Adrenal gland (tissue), 12 donors: ENCODE measurements around the gene GADD45B. TPM values are rescaled to one million over a fixed set of nuclear protein-coding genes. Genes with fewer than 3 reads are reported as not detected.

Experiments
- DNase-seq, 7 donors: peaks; one replicate each; pipeline ENCODE4 v3.0.0-alpha.2; 2019 to 2020
- H3K27ac ChIP-seq, 5 donors: fragments of 200-600 bp; sonication (generic) in 4 of 5; 1 replicate in 3 of 5; 2 replicates in 2 of 5; pipeline versions ENCODE4 v1.5.1 to v1.8.0; 2016 to 2020; ENCODE audit warnings: mild to moderate bottlenecking in 1 of 5
- H3K27me3 ChIP-seq: fragments of 200-600 bp; 2 replicates; pipeline ENCODE4 v1.8.0; 2021
- H3K36me3 ChIP-seq, 2 donors: fragments of 200-600 bp; replicated peaks in 1 of 2; 1 replicate in 1 of 2; 2 replicates in 1 of 2; pipeline versions ENCODE4 v1.5.1 to v1.8.0; 2018 to 2022
- H3K4me1 ChIP-seq, 2 donors: fragments of 200-600 bp; replicated peaks in 1 of 2; 1 replicate in 1 of 2; 2 replicates in 1 of 2; pipeline versions ENCODE4 v1.5.1 to v1.8.0; 2018 to 2021
- H3K4me3 ChIP-seq, 4 donors: fragments of 200-600 bp; sonication (generic) in 3 of 4; one replicate each; pipeline ENCODE4 v1.5.1; 2016 to 2018
- H3K9me3 ChIP-seq, 3 donors: fragments of 200-600 bp; sonication (generic) in 1 of 3; replicated peaks in 1 of 3; 1 replicate in 2 of 3; 2 replicates in 1 of 3; pipeline versions ENCODE4 v1.5.1 to v1.8.0; 2016 to 2021
- POLR2A ChIP-seq, 2 donors: fragments of 450-650 bp; IDR thresholded peaks; one replicate each; pipeline ENCODE4 v1.6.1; 2017; ENCODE audit warnings: antibody characterized with exemption in 2 of 2, mild to moderate bottlenecking in 2 of 2, moderate library complexity in 1 of 2
- WGBS, 4 donors: extraction: QIAGEN DNeasy Blood & Tissue Kit in 2 of 4; methylation state at CpG; one replicate each; pipeline versions ENCODE4 v1.1.5 to v1.1.7; 2013 to 2017; 5-methylcytosine and 5-hydroxymethylcytosine counted together
- intact Hi-C, 2 donors: fragments of 100-400 bp; cut with DNase I; formaldehyde crosslinking; loops; one replicate each; pipeline versions ENCODE4 v1.14.1 to v1.15.0; 2022 to 2023
- microRNA-seq, 3 donors: library from miRNA; unstranded; fragments of <30 nt; microRNA quantifications; one replicate each; pipeline ENCODE4, GENCODE V29; 2017 to 2020
- polyA plus RNA-seq, 3 donors: library from polyadenylated mRNA; stranded (reverse); fragments of 200-250 nt in 2 of 3; fragments of 350-450 nt in 1 of 3; fragmentation: Illumina TruSeq in 1 of 3; extraction: RNeasy Lipid Tissue Mini Kit (QIAGEN cat#74804) in 1 of 3; gene quantifications; one replicate each; pipeline ENCODE4 v1.2.3, GENCODE V29; 2013 to 2014
- small RNA-seq, 2 donors: library from RNA; depleted of rRNA; stranded (forward); fragments of <200 nt; gene quantifications; one replicate each; pipeline ENCODE3, GENCODE V24; 2016
- total RNA-seq, 9 donors: library from RNA; depleted of rRNA in 4 of 9; stranded (reverse); fragments of >200 nt in 4 of 9; fragments of 120-200 nt in 1 of 9; fragmentation: NEBNext Ultra II Directional in 1 of 9; extraction: Animal tissue kit (Norgen Biotek cat#: 25700) in 1 of 9; gene quantifications; one replicate each; pipeline versions ENCODE4 v1.1.0 to v1.2.4, GENCODE V29; 2013 to 2023
- TF ChIP-seq, protein P1 (sequence below), 6 experiments: fragments of 450-650 bp in 4 of 6; fragments of 200-600 bp in 2 of 6; sonication (generic) in 1 of 6; IDR thresholded peaks; 1 replicate in 5 of 6; 2 replicates in 1 of 6; pipeline versions ENCODE4 v1.5.1 to v1.8.0; 2016 to 2021; ENCODE audit warnings: antibody characterized with exemption in 6 of 6, mild to moderate bottlenecking in 2 of 6, moderate library complexity in 1 of 6
- donor health status: healthy with polysubstance abuse.
- donor health status: Bipolar disorder and iron deficiency.
- donor health status: DM: yes; HTN: yes; CAD: no.
- donor health status: DM: no; HTN: no; CAD: no.
- donor health status: DM: no; HTN: no; CAD: no.
- donor health status: DM: yes; HTN: yes; CAD: no.

The GADD45B gene
- total and polyA plus RNA-seq, 12 donors = 14.1 to 132 (median 72.4) TPM

- Histone ChIP-seq H3K36me3 (no peaks in the 10 kb centered on the region), H3K27ac (no peak overlapping the region), H3K27me3 (no peaks in the 10 kb centered on the region), H3K4me3 (no peak overlapping the region), H3K4me1 (no peaks in the 10 kb centered on the region), H3K9me3 (no peaks in the 10 kb centered on the region)
- WGBS, 4 donors = 84 to 92% (median 89%) methylated on average over 7 to 14 of the region's 14 CpGs
- TF ChIP-seq POLR2A (IDR thresholded peaks at IDR 0.05) = no peak
- TF ChIP-seq, protein P1, sequence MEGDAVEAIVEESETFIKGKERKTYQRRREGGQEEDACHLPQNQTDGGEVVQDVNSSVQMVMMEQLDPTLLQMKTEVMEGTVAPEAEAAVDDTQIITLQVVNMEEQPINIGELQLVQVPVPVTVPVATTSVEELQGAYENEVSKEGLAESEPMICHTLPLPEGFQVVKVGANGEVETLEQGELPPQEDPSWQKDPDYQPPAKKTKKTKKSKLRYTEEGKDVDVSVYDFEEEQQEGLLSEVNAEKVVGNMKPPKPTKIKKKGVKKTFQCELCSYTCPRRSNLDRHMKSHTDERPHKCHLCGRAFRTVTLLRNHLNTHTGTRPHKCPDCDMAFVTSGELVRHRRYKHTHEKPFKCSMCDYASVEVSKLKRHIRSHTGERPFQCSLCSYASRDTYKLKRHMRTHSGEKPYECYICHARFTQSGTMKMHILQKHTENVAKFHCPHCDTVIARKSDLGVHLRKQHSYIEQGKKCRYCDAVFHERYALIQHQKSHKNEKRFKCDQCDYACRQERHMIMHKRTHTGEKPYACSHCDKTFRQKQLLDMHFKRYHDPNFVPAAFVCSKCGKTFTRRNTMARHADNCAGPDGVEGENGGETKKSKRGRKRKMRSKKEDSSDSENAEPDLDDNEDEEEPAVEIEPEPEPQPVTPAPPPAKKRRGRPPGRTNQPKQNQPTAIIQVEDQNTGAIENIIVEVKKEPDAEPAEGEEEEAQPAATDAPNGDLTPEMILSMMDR (IDR thresholded peaks at IDR 0.05) = no peak
- intact Hi-C loops = no loop called here
- no peak for DNase-seq
Observed at GRCh38 chr19:2527171-2527570, 51.2 kb downstream of the GADD45B start.

DNA sequence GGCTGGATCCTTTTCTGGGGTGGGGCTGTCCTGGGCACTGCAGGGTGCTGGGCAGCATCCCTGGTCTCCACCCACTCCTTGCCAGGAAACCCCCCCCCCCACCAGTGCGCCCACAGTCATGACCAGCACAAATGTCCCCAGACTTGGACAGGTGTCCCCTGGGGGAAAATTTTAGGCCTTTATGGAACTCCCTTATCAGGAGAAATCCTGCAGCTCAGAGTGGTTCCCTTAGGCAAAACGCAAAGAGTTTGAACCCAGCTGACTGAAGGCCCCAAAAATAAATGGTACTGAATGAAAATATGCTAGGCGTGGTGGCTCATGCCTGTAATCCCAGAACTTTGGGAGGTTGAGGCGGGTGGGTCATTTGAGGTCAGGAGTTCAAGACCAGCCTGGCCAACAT is 51.8 kb downstream of the GADD45B start:
- Histone ChIP-seq H3K9me3 (no peaks in the 10 kb centered on the region), H3K36me3 (no peaks in the 10 kb centered on the region), H3K27ac (no peak overlapping the region), H3K27me3 (no peaks in the 10 kb centered on the region), H3K4me1 (no peaks in the 10 kb centered on the region), H3K4me3 (no peak overlapping the region)
- intact Hi-C loops = no loop called here
- 87 to 94% (median 92%) methylated on average over 3 to 4 of the region's 4 CpGs for WGBS, 4 donors
- no peak for DNase-seq
- TF ChIP-seq, protein P1 (IDR thresholded peaks at IDR 0.05) = no peak
- TF ChIP-seq POLR2A (IDR thresholded peaks at IDR 0.05) = no peak

Small RNA genes within 50 kb of the gene (microRNA-seq; reads per million reads assigned to microRNA genes)
- gene MIR7108 = 0 to 3.1 (median 0.45) reads per million in 3 donors

Small RNA genes within 50 kb of the gene (small RNA-seq; reads per million reads assigned to genes)
- 0 reads per million in 2 donors for gene RNU6-993P

Other genes with a start within 250 kb of the GADD45B start
- gene PLEKHJ1, start 239.8 kb upstream of the GADD45B start, total RNA-seq = 10 to 100 TPM; 58.1 to 89.5 (median 72.1) TPM
- 10 to 100 TPM; 18.1 to 82.9 (median 69.7) TPM for gene PLEKHJ1, start 239.8 kb upstream of the GADD45B start, polyA plus RNA-seq
- gene SF3A2, start 239.3 kb upstream of the GADD45B start, total RNA-seq = 10 to 100 TPM in 8 of 9 donors, 1 to 10 TPM in 1; 8.8 to 64.3 (median 27.0) TPM
- 100 to 1,000 TPM in 1 of 3 donors, 10 to 100 TPM in 1, 1 to 10 TPM in 1; 3.9 to 110 (median 52.7) TPM for gene SF3A2, start 239.3 kb upstream of the GADD45B start, polyA plus RNA-seq
- gene AMH, start 226.8 kb upstream of the GADD45B start, total RNA-seq = 1 to 10 TPM in 2 of 9 donors, under 1 TPM in 4, not detected in 3; 0.36 to 1.5 (median 0.68) TPM
- 1 to 10 TPM in 2 of 3 donors, not detected in 1; 1.8 to 4.6 TPM for gene AMH, start 226.8 kb upstream of the GADD45B start, polyA plus RNA-seq
- gene JSRP1, start 219.7 kb upstream of the GADD45B start, total RNA-seq = 1 to 10 TPM in 1 of 9 donors, under 1 TPM in 2, not detected in 6; 0.54 to 1.2 (median 0.84) TPM
- gene JSRP1, start 219.7 kb upstream of the GADD45B start, polyA plus RNA-seq = 1 to 10 TPM in 1 of 3 donors, under 1 TPM in 2; 0.71 to 1.1 (median 0.82) TPM
- 1 to 10 TPM in 6 of 9 donors, under 1 TPM in 2, not detected in 1; 0.43 to 3.2 (median 1.5) TPM for gene PEAK3, start 194.0 kb upstream of the GADD45B start, total RNA-seq
- gene PEAK3, start 194.0 kb upstream of the GADD45B start, polyA plus RNA-seq = under 1 TPM; 0.05 to 0.56 (median 0.27) TPM
- gene LINGO3, start 168.0 kb upstream of the GADD45B start, total RNA-seq = under 1 TPM in 1 of 9 donors, not detected in 8; 0.11 TPM
- not detected for gene LINGO3, start 168.0 kb upstream of the GADD45B start, polyA plus RNA-seq
- gene LSM7, start 147.5 kb upstream of the GADD45B start, total RNA-seq = 100 to 1,000 TPM in 3 of 9 donors, 10 to 100 TPM in 6; 50.5 to 122 (median 74.6) TPM
- gene LSM7, start 147.5 kb upstream of the GADD45B start, polyA plus RNA-seq = 100 to 1,000 TPM in 2 of 3 donors, 10 to 100 TPM in 1; 24.1 to 355 (median 341) TPM
- 10 to 100 TPM; 12.3 to 71.0 (median 28.6) TPM for gene SPPL2B, start 147.4 kb upstream of the GADD45B start, total RNA-seq
- 100 to 1,000 TPM in 1 of 3 donors, 10 to 100 TPM in 1, 1 to 10 TPM in 1; 3.9 to 208 (median 72.9) TPM for gene SPPL2B, start 147.4 kb upstream of the GADD45B start, polyA plus RNA-seq
- gene TMPRSS9, start 115.9 kb upstream of the GADD45B start, total RNA-seq = 1 to 10 TPM in 6 of 9 donors, under 1 TPM in 3; 0.32 to 1.7 (median 1.4) TPM
- under 1 TPM; 0.37 to 0.81 (median 0.40) TPM for gene TMPRSS9, start 115.9 kb upstream of the GADD45B start, polyA plus RNA-seq
- 100 to 1,000 TPM in 5 of 9 donors, 10 to 100 TPM in 4; 59.6 to 198 (median 122) TPM for gene TIMM13, start 48.5 kb upstream of the GADD45B start, total RNA-seq
- gene TIMM13, start 48.5 kb upstream of the GADD45B start, polyA plus RNA-seq = 10 to 100 TPM; 32.7 to 96.0 (median 80.1) TPM
- gene LMNB2, start 19.2 kb upstream of the GADD45B start, total RNA-seq = 10 to 100 TPM; 13.0 to 34.9 (median 21.1) TPM
- gene LMNB2, start 19.2 kb upstream of the GADD45B start, polyA plus RNA-seq = 10 to 100 TPM in 2 of 3 donors, 1 to 10 TPM in 1; 8.8 to 24.9 (median 16.1) TPM
- 10 to 100 TPM in 5 of 9 donors, 1 to 10 TPM in 3, under 1 TPM in 1; 0.83 to 16.5 (median 10.1) TPM for gene GNG7, start 226.6 kb downstream of the GADD45B start, total RNA-seq
- gene GNG7, start 226.6 kb downstream of the GADD45B start, polyA plus RNA-seq = 1 to 10 TPM; 2.9 to 7.8 (median 5.1) TPM
- 1 to 10 TPM in 6 of 9 donors, under 1 TPM in 3; 0.09 to 4.8 (median 1.9) TPM for gene DIRAS1, start 245.2 kb downstream of the GADD45B start, total RNA-seq
- gene DIRAS1, start 245.2 kb downstream of the GADD45B start, polyA plus RNA-seq = 1 to 10 TPM; 1.4 to 2.3 (median 1.7) TPM